ENCODE results near the gene NFATC1.

NFATC1 gene

GRCh38 chr18:79445696-79446561, 50.2 kb downstream of the NFATC1 start:
- no peak for DNase-seq (ENCODE audit: low read depth, low spot score)
- CTCF ChIA-PET, result interaction anchor here (1.2 kb wide), 1 partner anchor 65 kb away, joined by 3 read pairs; no protein-coding TSS in a partner anchor
- no peak overlapping the region for H3K4me3 ChIP-seq (ENCODE audit: low read depth, low read length)
- POLR2A ChIA-PET, result no interaction called here
- TF ChIP-seq, protein P1, sequence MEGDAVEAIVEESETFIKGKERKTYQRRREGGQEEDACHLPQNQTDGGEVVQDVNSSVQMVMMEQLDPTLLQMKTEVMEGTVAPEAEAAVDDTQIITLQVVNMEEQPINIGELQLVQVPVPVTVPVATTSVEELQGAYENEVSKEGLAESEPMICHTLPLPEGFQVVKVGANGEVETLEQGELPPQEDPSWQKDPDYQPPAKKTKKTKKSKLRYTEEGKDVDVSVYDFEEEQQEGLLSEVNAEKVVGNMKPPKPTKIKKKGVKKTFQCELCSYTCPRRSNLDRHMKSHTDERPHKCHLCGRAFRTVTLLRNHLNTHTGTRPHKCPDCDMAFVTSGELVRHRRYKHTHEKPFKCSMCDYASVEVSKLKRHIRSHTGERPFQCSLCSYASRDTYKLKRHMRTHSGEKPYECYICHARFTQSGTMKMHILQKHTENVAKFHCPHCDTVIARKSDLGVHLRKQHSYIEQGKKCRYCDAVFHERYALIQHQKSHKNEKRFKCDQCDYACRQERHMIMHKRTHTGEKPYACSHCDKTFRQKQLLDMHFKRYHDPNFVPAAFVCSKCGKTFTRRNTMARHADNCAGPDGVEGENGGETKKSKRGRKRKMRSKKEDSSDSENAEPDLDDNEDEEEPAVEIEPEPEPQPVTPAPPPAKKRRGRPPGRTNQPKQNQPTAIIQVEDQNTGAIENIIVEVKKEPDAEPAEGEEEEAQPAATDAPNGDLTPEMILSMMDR (IDR thresholded peaks at IDR 0.05; ENCODE audit: insufficient read depth, low read length, missing control alignments), result no peak

DNA sequence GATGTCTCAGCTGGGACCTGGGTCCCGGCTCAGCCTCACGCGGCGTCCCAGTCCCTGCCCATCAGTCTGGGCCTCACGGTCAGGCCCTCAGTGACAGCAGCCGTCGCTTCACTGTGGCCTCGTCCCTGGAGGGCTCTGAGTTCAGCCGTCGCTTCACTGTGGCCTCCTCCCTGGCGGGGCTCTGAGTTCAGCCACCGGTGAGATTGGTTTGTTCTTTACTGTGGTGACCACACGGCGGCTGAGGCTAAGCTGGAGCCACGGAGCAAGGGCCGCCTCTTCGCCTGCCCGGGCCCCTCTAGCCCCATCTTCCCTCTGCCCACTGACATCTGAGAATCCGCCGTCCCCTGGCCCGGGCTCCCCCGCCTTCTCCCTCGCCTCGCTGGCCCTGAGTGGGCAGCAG, 51.2 kb downstream of the NFATC1 start:
- CTCF ChIA-PET, result interaction anchor here (1.2 kb wide), 1 partner anchor 66 kb away, joined by 3 read pairs; no protein-coding TSS in a partner anchor
- H3K4me3 ChIP-seq (ENCODE audit: low read depth, low read length), result no peak overlapping the region
- DNase-seq (ENCODE audit: low read depth, low spot score), result no peak
- TF ChIP-seq, protein P1 (IDR thresholded peaks at IDR 0.05; ENCODE audit: insufficient read depth, low read length, missing control alignments), result no peak
- POLR2A ChIA-PET, result no interaction called here

- no peak for DNase-seq (ENCODE audit: low read depth, low spot score)
- no peak overlapping the region for H3K4me3 ChIP-seq (ENCODE audit: low read depth, low read length)
- TF ChIP-seq, protein P1 (IDR thresholded peaks at IDR 0.05; ENCODE audit: insufficient read depth, low read length, missing control alignments), result no peak
- POLR2A ChIA-PET, result no interaction called here
- CTCF ChIA-PET, result no interaction called here
Measured at GRCh38 chr18:79447703-79448367, 52.1 kb downstream of the NFATC1 start.

GRCh38 chr18:79448621-79449020, 52.9 kb downstream of the NFATC1 start:
- ChIA-PET CTCF (no interaction called here), POLR2A (no interaction called here)
- TF ChIP-seq, protein P1 (IDR thresholded peaks at IDR 0.05; ENCODE audit: insufficient read depth, low read length, missing control alignments), result no peak
- no peak overlapping the region for H3K4me3 ChIP-seq (ENCODE audit: low read depth, low read length)
- DNase-seq (ENCODE audit: low read depth, low spot score), result no peak

DNA sequence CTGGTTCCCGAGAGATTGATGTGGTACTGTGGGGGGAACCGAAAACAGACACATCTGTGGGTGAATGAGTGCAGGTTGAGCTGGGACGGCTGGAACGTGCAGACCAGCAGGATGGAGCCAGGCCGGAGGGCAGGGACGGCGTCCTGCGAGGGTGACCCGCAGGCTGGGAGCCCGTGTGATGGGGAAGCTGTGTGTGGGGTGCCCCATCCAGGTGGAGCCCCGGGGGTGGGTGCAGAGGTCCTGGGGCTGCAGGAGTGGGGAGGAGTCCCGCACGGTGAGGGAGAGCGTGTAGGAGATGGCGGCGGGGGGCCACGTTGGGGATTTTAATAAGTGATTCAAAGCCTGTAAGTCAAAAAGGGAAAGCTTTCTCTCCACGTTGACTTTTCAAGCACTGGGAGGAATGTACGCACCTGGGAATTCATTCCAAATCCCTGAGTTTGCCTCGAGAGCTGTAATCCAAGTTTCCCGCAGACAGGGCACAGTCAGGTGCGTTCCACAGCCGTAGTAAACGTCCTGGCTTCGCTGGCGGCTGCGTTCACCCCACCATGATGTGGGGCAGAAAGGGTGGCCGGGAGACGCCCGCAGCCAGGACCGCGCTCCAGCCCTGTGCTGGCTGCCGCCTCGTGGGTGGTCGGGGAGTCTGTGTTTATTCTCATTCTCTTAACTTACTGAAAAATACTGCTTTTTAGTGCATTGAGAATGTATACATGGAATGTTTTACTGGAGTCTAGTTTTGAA, 54.0 kb downstream of the NFATC1 start:
- CTCF ChIA-PET, result no interaction called here
- no peak for DNase-seq (ENCODE audit: low read depth, low spot score)

More for the DNA sequence above, 54.0 kb downstream of the NFATC1 start:
- no peak overlapping the region for H3K4me3 ChIP-seq (ENCODE audit: low read depth, low read length)
- TF ChIP-seq, protein P1 (IDR thresholded peaks at IDR 0.05; ENCODE audit: insufficient read depth, low read length, missing control alignments), result no peak
- POLR2A ChIA-PET, result no interaction called here

Measured in AG04449 (cell line).